Measurements from ENCODE around the gene TEX12.

Gene TEX12

DNA sequence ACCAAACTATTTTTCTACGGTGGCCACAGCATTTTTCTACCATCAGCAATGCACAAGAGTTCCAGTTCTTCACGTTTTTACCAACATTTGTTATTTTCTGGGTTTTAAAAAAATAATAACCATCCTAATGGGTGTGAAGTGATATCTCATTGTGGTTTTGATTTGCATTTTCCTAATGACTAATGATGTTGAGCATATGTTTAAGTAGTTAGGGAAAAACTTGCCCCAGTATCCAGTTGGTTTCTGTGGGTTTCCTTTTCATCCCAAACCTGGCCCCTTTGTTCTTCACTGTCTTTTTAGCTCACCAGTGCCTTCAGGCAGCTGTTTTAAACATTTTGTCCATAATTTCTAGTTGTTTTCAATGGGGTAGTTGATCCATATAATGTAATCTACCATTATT is 44.4 kb downstream of the TEX12 start:
- DNase-seq (ENCODE audit: low read depth, low spot score), result no peak

GRCh38 chr11:112212290-112212689 is 45.1 kb downstream of the TEX12 start:
- no peak for DNase-seq (ENCODE audit: low read depth, low spot score)

DNA sequence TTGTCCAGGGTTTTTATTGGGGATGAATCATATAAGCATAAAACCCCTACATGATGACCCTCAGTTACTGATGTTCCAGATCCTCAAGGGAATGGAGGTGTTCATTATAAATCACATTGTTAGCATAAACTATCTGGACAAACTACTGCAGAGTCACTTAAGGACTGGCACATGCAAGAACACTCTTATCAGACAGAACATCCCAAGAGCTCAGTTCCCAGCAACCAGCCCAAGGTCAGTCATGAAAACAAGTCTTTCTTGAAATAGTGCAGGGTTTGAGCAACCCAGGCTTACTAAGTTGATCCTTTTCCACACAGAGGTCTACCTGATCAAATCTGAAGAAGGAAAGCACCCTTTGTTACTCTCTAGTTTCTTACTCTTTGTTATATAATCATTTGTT is 45.5 kb downstream of the TEX12 start:
- no peak for DNase-seq (ENCODE audit: low read depth, low spot score)

DNA sequence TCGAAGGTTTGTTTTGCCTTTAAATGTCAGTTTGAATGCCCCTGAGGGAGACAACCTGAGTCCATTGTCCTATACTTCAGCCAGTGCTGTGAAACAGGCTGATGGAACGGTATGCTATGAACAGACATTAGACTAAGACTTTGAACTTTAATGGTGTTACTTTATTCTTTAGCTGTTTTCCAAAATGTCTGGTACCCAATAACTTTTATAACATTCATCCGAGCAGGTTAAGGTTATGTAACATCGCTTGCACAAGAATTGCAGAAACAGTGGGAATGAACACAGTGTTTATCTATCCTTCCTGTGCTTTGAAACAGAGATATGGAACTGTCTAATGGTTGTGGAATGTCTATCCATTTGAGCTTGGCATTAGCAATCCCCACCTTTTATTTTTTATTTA is 46.6 kb downstream of the TEX12 start:
- no peak for DNase-seq (ENCODE audit: low read depth, low spot score)

DNA sequence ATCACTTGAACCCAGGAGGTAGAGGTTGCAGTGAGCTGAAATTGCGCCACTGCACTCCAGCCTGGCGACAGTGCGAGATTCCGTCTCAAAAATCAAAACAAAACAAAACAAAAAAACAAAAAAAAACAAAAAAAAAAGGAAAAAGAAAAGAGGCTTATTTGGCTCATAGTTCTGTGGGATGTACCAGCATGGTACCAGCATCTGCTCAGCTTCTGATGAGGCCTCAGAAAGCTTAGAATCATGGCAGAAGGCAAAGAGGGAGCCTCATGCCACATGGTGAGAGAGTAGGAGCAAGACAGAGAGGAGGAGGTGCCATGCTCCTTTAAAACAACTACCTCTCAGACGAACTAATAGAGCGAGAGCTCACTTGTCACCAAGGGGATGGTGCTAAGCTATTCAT is 48.4 kb downstream of the TEX12 start:
- no peak for DNase-seq (ENCODE audit: low read depth, low spot score)

GRCh38 chr11:112216561-112217105 is 49.5 kb downstream of the TEX12 start:
- no peak for DNase-seq (ENCODE audit: low read depth, low spot score)

- no peak for DNase-seq (ENCODE audit: low read depth, low spot score)
Observed at GRCh38 chr11:112219476-112220232, 52.5 kb downstream of the TEX12 start.

- no peak for DNase-seq (ENCODE audit: low read depth, low spot score)
Observed at GRCh38 chr11:112221274-112221835, 54.2 kb downstream of the TEX12 start.
